Activated CD4-positive, alpha-beta T cell treated with anti-CD3 and anti-CD28 coated beads, Interleukin-2, amount 10 ng/mL, durations not matched to agents 7 days and 5 days (primary cell): Measurements from ENCODE around the gene ARFGEF3. TPM values are rescaled to one million over a fixed set of nuclear protein-coding genes. Genes with fewer than 3 reads are reported as not detected.
"Not testable (repeated sequence)": the region's sequence is repeated elsewhere in the genome, so short reads cannot be mapped to it uniquely, and the experiment has no call there.

Experiments
- CTCF ChIA-PET: fragments of 350-600 bp; sonication (Branson Sonifier 250); formaldehyde crosslinking; loops from one replicate; lab custom pipeline; 2021; ENCODE audit warnings: antibody characterized with exemption; lab: Charles Lee
- POLR2A ChIA-PET: fragments of 350-600 bp; sonication (Branson Sonifier 250); formaldehyde crosslinking; loops from one replicate; lab custom pipeline; 2021; ENCODE audit warnings: antibody characterized with exemption; lab: Charles Lee
- DNase-seq: peaks from one replicate; pipeline ENCODE4 v3.0.0-alpha.2; 2020
- H3K27ac Mint-ChIP-seq: one replicate; pipeline ENCODE4 v1.8.0; 2021; ENCODE audit warnings: mild to moderate bottlenecking, moderate library complexity, mixed read lengths
- H3K27me3 Mint-ChIP-seq: one replicate; pipeline ENCODE4 v1.8.0; 2021; ENCODE audit warnings: mixed read lengths
- H3K36me3 Mint-ChIP-seq: one replicate; pipeline ENCODE4 v1.8.0; 2021; ENCODE audit warnings: low read depth, mixed read lengths
- H3K4me1 Mint-ChIP-seq: one replicate; pipeline ENCODE4 v1.8.0; 2021; ENCODE audit warnings: mixed read lengths
- H3K4me3 Mint-ChIP-seq: one replicate; pipeline ENCODE4 v1.8.0; 2021; ENCODE audit warnings: mild to moderate bottlenecking, moderate library complexity, mixed read lengths
- H3K9me3 Mint-ChIP-seq: one replicate; pipeline ENCODE4 v1.8.0; 2021; ENCODE audit warnings: mixed read lengths
- total RNA-seq, 2 experiments: library from RNA; stranded (reverse); gene quantifications; one replicate each; pipeline ENCODE4 v1.2.3, GENCODE V29; 2021

ARFGEF3 gene
- total RNA-seq = under 1 TPM; 0.05 to 0.06 TPM

- peaks cover 16% of the 10 kb centered on the region for H3K4me1 Mint-ChIP-seq
- peaks cover 2% of the 10 kb centered on the region for H3K36me3 Mint-ChIP-seq
- ChIA-PET CTCF (no interaction called here), POLR2A (no interaction called here)
- peak within 1 kb of the TSS; percentile 66 for H3K4me3 Mint-ChIP-seq
- peaks cover 63% of the 10 kb centered on the region for H3K27me3 Mint-ChIP-seq
- peak; percentile 38 for DNase-seq
- H3K27ac Mint-ChIP-seq = no peak within 1 kb of the TSS
- H3K9me3 Mint-ChIP-seq = no peaks in the 10 kb centered on the region
Measured at GRCh38 chr6:138161338-138162110, at the start of gene ARFGEF3. Gene ARFGEF3, plus strand, starts transcription at chr6:138161939. Its CDS starts 148 bp downstream, at chr6:138162087.

GRCh38 chr6:138113588-138114210 lies 48.0 kb upstream of the ARFGEF3 start:
- H3K27me3 Mint-ChIP-seq = peaks cover 42% of the 10 kb centered on the region
- no peak overlapping the region for H3K27ac Mint-ChIP-seq
- ChIA-PET CTCF (interaction anchor here (0.6 kb wide), 5 partner anchors 59 to 402 kb away, joined by 3 read pairs; no protein-coding TSS in a partner anchor), POLR2A (no interaction called here)
- DNase-seq = no peak
- H3K36me3 Mint-ChIP-seq = no peaks in the 10 kb centered on the region
- peaks cover 12% of the 10 kb centered on the region for H3K4me1 Mint-ChIP-seq
- H3K4me3 Mint-ChIP-seq = no peak overlapping the region
- H3K9me3 Mint-ChIP-seq = no peaks in the 10 kb centered on the region

- ChIA-PET POLR2A (interaction anchor here (0.6 kb wide), 1 partner anchor 343 kb away, joined by 3 read pairs; no protein-coding TSS in a partner anchor), CTCF (interaction anchor here (0.6 to 3.0 kb wide), 7 partner anchors 9 to 1014 kb away, joined by 3 to 19 read pairs (median 5); no protein-coding TSS in a partner anchor)
- Mint-ChIP-seq H3K4me3 (no peak overlapping the region), H3K27me3 (peaks cover 44% of the 10 kb centered on the region), H3K36me3 (no peaks in the 10 kb centered on the region), H3K4me1 (peaks cover 8% of the 10 kb centered on the region), H3K9me3 (no peaks in the 10 kb centered on the region), H3K27ac (no peak overlapping the region)
- DNase-seq = no peak
Measured at GRCh38 chr6:138115201-138115600, 46.5 kb upstream of the ARFGEF3 start.

- H3K4me3 Mint-ChIP-seq = no peak overlapping the region
- DNase-seq = peak; percentile 56
- peaks cover 8% of the 10 kb centered on the region for H3K4me1 Mint-ChIP-seq
- H3K27me3 Mint-ChIP-seq = peaks cover 43% of the 10 kb centered on the region
- ChIA-PET CTCF (interaction anchor here (0.7 to 3.0 kb wide), 8 partner anchors 10 to 1448 kb away, joined by 3 to 19 read pairs (median 6); no protein-coding TSS in a partner anchor), POLR2A (interaction anchor here (0.6 kb wide), 2 partner anchors 39 to 342 kb away, joined by 3 to 4 read pairs; no protein-coding TSS in a partner anchor)
- H3K27ac Mint-ChIP-seq = no peak overlapping the region
- no peaks in the 10 kb centered on the region for H3K36me3 Mint-ChIP-seq
- H3K9me3 Mint-ChIP-seq = no peaks in the 10 kb centered on the region
Measured at GRCh38 chr6:138115877-138116660, 45.7 kb upstream of the ARFGEF3 start.

GRCh38 chr6:138116661-138116999 lies 45.1 kb upstream of the ARFGEF3 start:
- H3K9me3 Mint-ChIP-seq = no peaks in the 10 kb centered on the region
- no peak overlapping the region for H3K4me3 Mint-ChIP-seq
- no peak for DNase-seq
- H3K4me1 Mint-ChIP-seq = peaks cover 8% of the 10 kb centered on the region
- peaks cover 39% of the 10 kb centered on the region for H3K27me3 Mint-ChIP-seq
- ChIA-PET POLR2A (no interaction called here), CTCF (interaction anchor here (0.7 to 3.0 kb wide), 6 partner anchors 11 to 1447 kb away, joined by 3 to 19 read pairs (median 8); no protein-coding TSS in a partner anchor)
- no peak overlapping the region for H3K27ac Mint-ChIP-seq
- H3K36me3 Mint-ChIP-seq = no peaks in the 10 kb centered on the region

GRCh38 chr6:138117376-138117914 lies 44.3 kb upstream of the ARFGEF3 start:
- H3K27me3 Mint-ChIP-seq = peaks cover 42% of the 10 kb centered on the region
- POLR2A ChIA-PET = no interaction called here
- H3K4me1 Mint-ChIP-seq = peaks cover 8% of the 10 kb centered on the region
- no peak overlapping the region for H3K4me3 Mint-ChIP-seq
- H3K36me3 Mint-ChIP-seq = no peaks in the 10 kb centered on the region
- no peak overlapping the region for H3K27ac Mint-ChIP-seq
- no peak for DNase-seq
- no peaks in the 10 kb centered on the region for H3K9me3 Mint-ChIP-seq
- CTCF ChIA-PET = interaction anchor here (1.0 to 3.0 kb wide), 3 partner anchors 13 to 401 kb away, joined by 4 to 10 read pairs (median 8); no protein-coding TSS in a partner anchor

GRCh38 chr6:138119229-138119628 lies 42.5 kb upstream of the ARFGEF3 start:
- POLR2A ChIA-PET, CTCF ChIA-PET, H3K4me1 Mint-ChIP-seq, H3K36me3 Mint-ChIP-seq, H3K9me3 Mint-ChIP-seq, DNase-seq, H3K4me3 Mint-ChIP-seq, H3K27ac Mint-ChIP-seq: not testable (repeated sequence)
- peaks cover 39% of the 10 kb centered on the region for H3K27me3 Mint-ChIP-seq

GRCh38 chr6:138119976-138120375 lies 41.8 kb upstream of the ARFGEF3 start:
- Mint-ChIP-seq H3K27ac (no peak overlapping the region), H3K4me1 (peaks cover 8% of the 10 kb centered on the region), H3K9me3 (no peaks in the 10 kb centered on the region), H3K27me3 (peaks cover 37% of the 10 kb centered on the region), H3K4me3 (no peak overlapping the region), H3K36me3 (no peaks in the 10 kb centered on the region)
- no peak for DNase-seq
- CTCF ChIA-PET = interaction anchor here (0.6 kb wide), 1 partner anchor 398 kb away, joined by 3 read pairs; no protein-coding TSS in a partner anchor
- POLR2A ChIA-PET = no interaction called here

GRCh38 chr6:138124096-138124495 lies 37.6 kb upstream of the ARFGEF3 start:
- no peaks in the 10 kb centered on the region for H3K4me1 Mint-ChIP-seq
- H3K4me3 Mint-ChIP-seq = no peak overlapping the region
- CTCF ChIA-PET = no interaction called here
- H3K9me3 Mint-ChIP-seq = no peaks in the 10 kb centered on the region
- no peaks in the 10 kb centered on the region for H3K36me3 Mint-ChIP-seq
- POLR2A ChIA-PET = no interaction called here
- peaks cover 25% of the 10 kb centered on the region for H3K27me3 Mint-ChIP-seq
- no peak for DNase-seq
- H3K27ac Mint-ChIP-seq = no peak overlapping the region

- DNase-seq = no peak
- H3K4me3 Mint-ChIP-seq = no peak overlapping the region
Measured at GRCh38 chr6:138128096-138128495, 33.6 kb upstream of the ARFGEF3 start.

GRCh38 chr6:138129190-138129589 lies 32.5 kb upstream of the ARFGEF3 start:
- POLR2A ChIA-PET = no interaction called here
- CTCF ChIA-PET = interaction anchor here (1.3 kb wide), 1 partner anchor 9 kb away, joined by 4 read pairs; no protein-coding TSS in a partner anchor
- no peak for DNase-seq
- H3K4me3 Mint-ChIP-seq = no peak overlapping the region
- H3K27me3 Mint-ChIP-seq = peaks cover 11% of the 10 kb centered on the region
- no peaks in the 10 kb centered on the region for H3K9me3 Mint-ChIP-seq
- H3K36me3 Mint-ChIP-seq = no peaks in the 10 kb centered on the region
- no peak overlapping the region for H3K27ac Mint-ChIP-seq
- no peaks in the 10 kb centered on the region for H3K4me1 Mint-ChIP-seq

More at GRCh38 chr6:138128096-138128495, 33.6 kb upstream of the ARFGEF3 start:
- Mint-ChIP-seq H3K4me1 (no peaks in the 10 kb centered on the region), H3K27ac (no peak overlapping the region), H3K9me3 (no peaks in the 10 kb centered on the region), H3K36me3 (no peaks in the 10 kb centered on the region), H3K27me3 (peaks cover 11% of the 10 kb centered on the region)
- POLR2A ChIA-PET = no interaction called here
- CTCF ChIA-PET = no interaction called here

- CTCF ChIA-PET = no interaction called here
- POLR2A ChIA-PET = no interaction called here
Measured at GRCh38 chr6:138142806-138143205, 18.9 kb upstream of the ARFGEF3 start.

More at GRCh38 chr6:138142806-138143205, 18.9 kb upstream of the ARFGEF3 start:
- no peak overlapping the region for H3K4me3 Mint-ChIP-seq
- H3K4me1 Mint-ChIP-seq = no peaks in the 10 kb centered on the region
- no peak for DNase-seq
- no peak overlapping the region for H3K27ac Mint-ChIP-seq
- H3K36me3 Mint-ChIP-seq = no peaks in the 10 kb centered on the region
- no peaks in the 10 kb centered on the region for H3K9me3 Mint-ChIP-seq
- peaks cover 44% of the 10 kb centered on the region for H3K27me3 Mint-ChIP-seq
